ENCODE data around the gene MRGPRD. TPM values are rescaled to one million over a fixed set of nuclear protein-coding genes. Genes with fewer than 3 reads are reported as not detected.

MRGPRD gene
- total and polyA plus RNA-seq, 10 of the 15 experiments (the other 5 are each of a cell fraction or from before 2014, with no cell fraction given), result not detected

GRCh38 chr11:68994161-68994893, 13.5 kb upstream of the MRGPRD start:
- Histone ChIP-seq H3K9me3 (replicated peaks; ENCODE audit: control insufficient read depth, insufficient read depth, low read length) (no peaks in the 10 kb centered on the region), H2AFZ (ENCODE audit: control insufficient read depth, low read depth, low read length) (no peak overlapping the region), H3K9ac (ENCODE audit: control insufficient read depth, insufficient read depth, low read length) (no peak overlapping the region), H3K27ac (ENCODE audit: control insufficient read depth, insufficient read depth) (no peak overlapping the region), H3K4me3 (no peak overlapping the region), H3K36me3 (ENCODE audit: control insufficient read depth in 2 of 2, insufficient read depth in 2 of 2, low read length in 1 of 2) (no peaks in the 10 kb centered on the region), H3K4me2 (ENCODE audit: control insufficient read depth, insufficient read depth) (no peak overlapping the region), H3K27me3 (replicated peaks in 1 of 2; ENCODE audit: control insufficient read depth in 2 of 2, insufficient read depth in 2 of 2, low read length in 1 of 2) (0 out of 4 replicates have a peak, but pooled peaks cover 0 to 3% of the 10 kb centered on the region in 2 experiments), H3K79me2 (ENCODE audit: control insufficient read depth, insufficient read depth, low read length) (no peaks in the 10 kb centered on the region), H4K20me1 (ENCODE audit: control insufficient read depth, insufficient read depth) (no peaks in the 10 kb centered on the region), H3K4me1 (ENCODE audit: control insufficient read depth, insufficient read depth, low read length) (no peaks in the 10 kb centered on the region)
- in situ Hi-C loops (cut with MboI), result no loop called here
- SMC1A ChIA-PET (ENCODE audit: uncharacterized antibody, unreplicated experiment), result no interaction called here
- POLR2A ChIA-PET, result no interaction called here
- FAIRE-seq, result no peak
- intact Hi-C loops (cut with micrococcal nuclease; ENCODE audit: unreplicated experiment), result no loop called here
- RAD21 ChIA-PET (ENCODE audit: unreplicated experiment), result no interaction called here
- WGBS (ENCODE audit: insufficient coverage, insufficient replicate concordance, low lambda C conversion rate, missing lambda C conversion rate), result 41% methylated on average over 26 of the region's 28 CpGs
- no TSS peak for BruUV-seq (replicated peaks)
- DNase-seq (ENCODE audit: low read depth, low spot score), result no peak
- no peak for ATAC-seq
- CTCF ChIA-PET, result interaction anchor here (0.7 kb wide), 1 partner anchor 15 kb away, joined by 3 read pairs; no protein-coding TSS in a partner anchor
- TF ChIP-seq HCFC1 (IDR thresholded peaks at IDR 0.05; ENCODE audit: low read length), result no peak
- no peak for TF ChIP-seq ELK1 (IDR thresholded peaks at IDR 0.05; ENCODE audit: low read depth, low read length)
- no peak for TF ChIP-seq EED (IDR thresholded peaks at IDR 0.05; ENCODE audit: low read depth)
- no peak for TF ChIP-seq CEBPB (IDR thresholded peaks at IDR 0.05; ENCODE audit: borderline replicate concordance in 1 of 2, low read depth in 2 of 2, low read length in 2 of 2)
- no peak for TF ChIP-seq SPI1 (IDR thresholded peaks at IDR 0.05; ENCODE audit: borderline replicate concordance, insufficient read depth, low read depth, low read length)
- TF ChIP-seq TBL1XR1 (IDR thresholded peaks at IDR 0.05; ENCODE audit: low read depth, low read length), result no peak
- no peak for TF ChIP-seq SIN3A (IDR thresholded peaks at IDR 0.05; ENCODE audit: low read depth, low read length)
- no peak for TF ChIP-seq BMI1 (IDR thresholded peaks at IDR 0.05; ENCODE audit: borderline replicate concordance)
- TF ChIP-seq TCF7 (IDR thresholded peaks at IDR 0.05; ENCODE audit: borderline replicate concordance), result no peak
- no peak for TF ChIP-seq TARDBP (IDR thresholded peaks at IDR 0.05; ENCODE audit: borderline replicate concordance)
- no peak for TF ChIP-seq ZNF274 (IDR thresholded peaks at IDR 0.05; ENCODE audit: insufficient read depth, insufficient read length)
- no peak for TF ChIP-seq JUNB (IDR thresholded peaks at IDR 0.05)
- TF ChIP-seq MEF2A (IDR thresholded peaks at IDR 0.05; ENCODE audit: insufficient read depth, low read depth, low read length), result no peak
- TF ChIP-seq CREM (IDR thresholded peaks at IDR 0.05; ENCODE audit: low read depth), result no peak
- TF ChIP-seq HDAC2 (IDR thresholded peaks at IDR 0.05), result no peak
- no peak for TF ChIP-seq YY1 (IDR thresholded peaks at IDR 0.05; ENCODE audit: low read depth, low read length)
- no peak for TF ChIP-seq E2F4 (IDR thresholded peaks at IDR 0.05; ENCODE audit: low read depth, low read length)
- TF ChIP-seq ZNF687 (IDR thresholded peaks at IDR 0.05), result no peak
- no peak for TF ChIP-seq RUNX3 (IDR thresholded peaks at IDR 0.05; ENCODE audit: low read length)

Data from GM12878 (cell line).